Measurements from ENCODE around the gene LENEP. TPM values are rescaled to one million over a fixed set of nuclear protein-coding genes. Genes with fewer than 3 reads are reported as not detected.

Gene LENEP
- polyA plus RNA-seq (ENCODE audit: low read depth in 6 of 6), result not detected

GRCh38 chr1:154993572-154994268 lies at the start of gene LENEP:
TSS of gene LENEP (plus strand) at chr1:154993586. CDS start at chr1:154993608, 22 bp downstream.
- Mint-ChIP-seq H3K9me3 (no peaks in the 10 kb centered on the region), H3K36me3 (no peaks in the 10 kb centered on the region), H3K4me1 (peaks cover 20 to 49% (median 23%) of the 10 kb centered on the region in 3 donors), H3K27ac (peak within 1 kb of the TSS in 2 of 6 donors; percentile 15 to 30), H3K27me3 (no peaks in the 10 kb centered on the region), H3K4me3 (no peak within 1 kb of the TSS)
- DNase-seq, result no peak
- ATAC-seq (ENCODE audit: low read depth in 2 of 2), result no peak

GRCh38 chr1:154943649-154944400 lies 49.6 kb upstream of the LENEP start:
- H3K9me3 Mint-ChIP-seq, result peaks cover 0 to 1% (median 0%) of the 10 kb centered on the region in 7 donors
- peak overlapping the region; percentile 24 to 84 (median 68) for H3K4me3 Mint-ChIP-seq
- ATAC-seq (ENCODE audit: low read depth in 2 of 2), result peak; percentile 25 to 38
- H3K27ac Mint-ChIP-seq, result peak overlapping the region; percentile 84 to 96 (median 90)
- H3K27me3 Mint-ChIP-seq, result no peaks in the 10 kb centered on the region
- peaks cover 53 to 65% (median 60%) of the 10 kb centered on the region in 3 donors for H3K4me1 Mint-ChIP-seq
- peak; percentile 33 for DNase-seq
- peaks cover 4 to 22% of the 10 kb centered on the region in 2 donors for H3K36me3 Mint-ChIP-seq

- peaks cover 49 to 59% (median 56%) of the 10 kb centered on the region in 3 donors for H3K4me1 Mint-ChIP-seq
- no peak for ATAC-seq (ENCODE audit: low read depth in 2 of 2)
- peaks cover 0 to 1% (median 0%) of the 10 kb centered on the region in 7 donors for H3K9me3 Mint-ChIP-seq
- H3K27me3 Mint-ChIP-seq, result no peaks in the 10 kb centered on the region
- H3K4me3 Mint-ChIP-seq, result peak overlapping the region in 5 of 8 donors; percentile 63 to 77 (median 71)
- peak overlapping the region in 5 of 6 donors; percentile 76 to 91 (median 87) for H3K27ac Mint-ChIP-seq
- no peak for DNase-seq
- H3K36me3 Mint-ChIP-seq, result peaks cover 4 to 24% of the 10 kb centered on the region in 2 donors
Measured at GRCh38 chr1:154944401-154945159, 48.8 kb upstream of the LENEP start.

- DNase-seq, result no peak
- no peak for ATAC-seq (ENCODE audit: low read depth in 2 of 2)
- H3K4me1 Mint-ChIP-seq, result peaks cover 46 to 56% (median 52%) of the 10 kb centered on the region in 3 donors
- peaks cover 0 to 1% (median 0%) of the 10 kb centered on the region in 7 donors for H3K9me3 Mint-ChIP-seq
- no peaks in the 10 kb centered on the region for H3K27me3 Mint-ChIP-seq
- peak overlapping the region in 1 of 8 donors; percentile 62 for H3K4me3 Mint-ChIP-seq
- H3K27ac Mint-ChIP-seq, result peak overlapping the region in 1 of 6 donors; percentile 84
- peaks cover 4 to 25% of the 10 kb centered on the region in 2 donors for H3K36me3 Mint-ChIP-seq
Measured at GRCh38 chr1:154945160-154945961, 48.0 kb upstream of the LENEP start.

GRCh38 chr1:154945962-154946850 lies 47.2 kb upstream of the LENEP start:
- H3K27ac Mint-ChIP-seq, result peak overlapping the region in 3 of 6 donors; percentile 67 to 79 (median 75)
- no peaks in the 10 kb centered on the region for H3K9me3 Mint-ChIP-seq
- no peak for DNase-seq
- ATAC-seq (ENCODE audit: low read depth in 2 of 2), result no peak
- no peaks in the 10 kb centered on the region for H3K27me3 Mint-ChIP-seq
- peak overlapping the region in 1 of 8 donors; percentile 62 for H3K4me3 Mint-ChIP-seq
- peaks cover 9 to 31% of the 10 kb centered on the region in 2 donors for H3K36me3 Mint-ChIP-seq
- H3K4me1 Mint-ChIP-seq, result peaks cover 43 to 56% (median 52%) of the 10 kb centered on the region in 3 donors

- peak overlapping the region in 1 of 8 donors; percentile 21 for H3K4me3 Mint-ChIP-seq
- ATAC-seq (ENCODE audit: low read depth in 2 of 2) (no peak), DNase-seq (no peak)
- H3K27ac Mint-ChIP-seq, result peak overlapping the region in 2 of 6 donors; percentile 54 to 76
- H3K4me1 Mint-ChIP-seq, result peaks cover 42 to 57% (median 49%) of the 10 kb centered on the region in 3 donors
- no peaks in the 10 kb centered on the region for H3K27me3 Mint-ChIP-seq
- H3K36me3 Mint-ChIP-seq, result peaks cover 9 to 31% of the 10 kb centered on the region in 2 donors
- H3K9me3 Mint-ChIP-seq, result no peaks in the 10 kb centered on the region
Measured at GRCh38 chr1:154948079-154948478, 45.3 kb upstream of the LENEP start.

GRCh38 chr1:154951901-154952657 lies 41.3 kb upstream of the LENEP start:
- H3K4me1 Mint-ChIP-seq, result peaks cover 54 to 70% (median 64%) of the 10 kb centered on the region in 3 donors
- peak overlapping the region; percentile 21 to 98 (median 72) for H3K4me3 Mint-ChIP-seq
- no peaks in the 10 kb centered on the region for H3K9me3 Mint-ChIP-seq

GRCh38 chr1:154952664-154953063 lies 40.7 kb upstream of the LENEP start:
- ATAC-seq (ENCODE audit: low read depth in 2 of 2) (no peak), DNase-seq (no peak)
- Mint-ChIP-seq H3K4me3 (peak overlapping the region in 7 of 8 donors; percentile 21 to 98 (median 75)), H3K27me3 (no peaks in the 10 kb centered on the region), H3K36me3 (peaks cover 9 to 18% of the 10 kb centered on the region in 2 donors), H3K4me1 (peaks cover 54 to 74% (median 64%) of the 10 kb centered on the region in 3 donors), H3K9me3 (no peaks in the 10 kb centered on the region), H3K27ac (peak overlapping the region; percentile 78 to 100 (median 94))

More at GRCh38 chr1:154951901-154952657, 41.3 kb upstream of the LENEP start:
- peak; percentile 38 to 48 for ATAC-seq (ENCODE audit: low read depth in 2 of 2)
- Mint-ChIP-seq H3K36me3 (peaks cover 9 to 21% of the 10 kb centered on the region in 2 donors), H3K27ac (peak overlapping the region; percentile 89 to 100 (median 94)), H3K27me3 (no peaks in the 10 kb centered on the region)
- DNase-seq, result peak; percentile 55

GRCh38 chr1:154953611-154954038 lies 39.8 kb upstream of the LENEP start:
- ATAC-seq (ENCODE audit: low read depth in 2 of 2) (no peak), DNase-seq (no peak)
- peaks cover 52 to 72% (median 68%) of the 10 kb centered on the region in 3 donors for H3K4me1 Mint-ChIP-seq
- H3K27me3 Mint-ChIP-seq, result no peaks in the 10 kb centered on the region
- no peaks in the 10 kb centered on the region for H3K9me3 Mint-ChIP-seq
- H3K27ac Mint-ChIP-seq, result peak overlapping the region; percentile 61 to 100 (median 91)
- H3K36me3 Mint-ChIP-seq, result peaks cover 6 to 11% of the 10 kb centered on the region in 2 donors
- peak overlapping the region in 5 of 8 donors; percentile 90 to 98 (median 97) for H3K4me3 Mint-ChIP-seq

- peak overlapping the region; percentile 89 to 98 (median 97) for H3K4me3 Mint-ChIP-seq
- peaks cover 50 to 72% (median 69%) of the 10 kb centered on the region in 3 donors for H3K4me1 Mint-ChIP-seq
- DNase-seq (no peak), ATAC-seq (ENCODE audit: low read depth in 2 of 2) (no peak)
- no peaks in the 10 kb centered on the region for H3K27me3 Mint-ChIP-seq
- peaks cover 5 to 8% of the 10 kb centered on the region in 2 donors for H3K36me3 Mint-ChIP-seq
- H3K27ac Mint-ChIP-seq, result peak overlapping the region; percentile 99 to 100 (median 99)
- H3K9me3 Mint-ChIP-seq, result no peaks in the 10 kb centered on the region
Measured at GRCh38 chr1:154954541-154954940, 38.8 kb upstream of the LENEP start.

All from naive B cell (primary cell).